NCI-H128 (cell line): ENCODE measurements around the gene SCGB1D1.

Experiments
- DNase-seq: peaks from one replicate; lab custom pipeline; 2025; ENCODE audit not compliant: unreplicated experiment; lab: John Stamatoyannopoulos, UW

The SCGB1D1 gene, protein sequence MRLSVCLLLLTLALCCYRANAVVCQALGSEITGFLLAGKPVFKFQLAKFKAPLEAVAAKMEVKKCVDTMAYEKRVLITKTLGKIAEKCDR

GRCh38 chr11:62190011-62190410 is at the start of gene SCGB1D1:
SCGB1D1 (plus strand) TSS chr11:62190216; CDS start chr11:62190285, 69 bp downstream.
- DNase-seq: no peak

GRCh38 chr11:62140304-62141110 is 49.5 kb upstream of the SCGB1D1 start:
- DNase-seq: no peak

- DNase-seq: no peak
Observed at GRCh38 chr11:62141111-62142042, 48.6 kb upstream of the SCGB1D1 start.

DNA sequence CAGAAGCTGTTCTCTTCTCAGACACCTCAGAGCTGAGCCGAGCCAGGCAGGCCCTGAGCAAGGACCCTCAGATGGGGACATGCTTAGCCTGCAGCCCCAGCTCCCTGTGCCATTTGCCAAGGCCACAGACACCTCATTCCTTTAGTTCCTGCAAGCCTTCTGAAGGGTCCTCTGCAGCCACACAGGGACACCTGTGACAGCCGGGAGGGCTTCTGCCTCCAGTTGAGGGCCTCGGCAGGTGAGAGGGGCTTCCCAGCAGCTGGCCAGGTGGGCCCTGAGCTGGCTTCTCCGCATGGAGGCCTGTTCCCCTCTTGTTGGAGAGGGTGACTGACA is 48.0 kb upstream of the SCGB1D1 start:
- DNase-seq: no peak

GRCh38 chr11:62142921-62143320 is 47.1 kb upstream of the SCGB1D1 start:
- no peak for DNase-seq

GRCh38 chr11:62143727-62144126 is 46.3 kb upstream of the SCGB1D1 start:
- DNase-seq: no peak

- DNase-seq: no peak
Observed at GRCh38 chr11:62144641-62145255, 45.3 kb upstream of the SCGB1D1 start.

- DNase-seq: no peak
Observed at GRCh38 chr11:62145261-62145871, 44.6 kb upstream of the SCGB1D1 start.

DNA sequence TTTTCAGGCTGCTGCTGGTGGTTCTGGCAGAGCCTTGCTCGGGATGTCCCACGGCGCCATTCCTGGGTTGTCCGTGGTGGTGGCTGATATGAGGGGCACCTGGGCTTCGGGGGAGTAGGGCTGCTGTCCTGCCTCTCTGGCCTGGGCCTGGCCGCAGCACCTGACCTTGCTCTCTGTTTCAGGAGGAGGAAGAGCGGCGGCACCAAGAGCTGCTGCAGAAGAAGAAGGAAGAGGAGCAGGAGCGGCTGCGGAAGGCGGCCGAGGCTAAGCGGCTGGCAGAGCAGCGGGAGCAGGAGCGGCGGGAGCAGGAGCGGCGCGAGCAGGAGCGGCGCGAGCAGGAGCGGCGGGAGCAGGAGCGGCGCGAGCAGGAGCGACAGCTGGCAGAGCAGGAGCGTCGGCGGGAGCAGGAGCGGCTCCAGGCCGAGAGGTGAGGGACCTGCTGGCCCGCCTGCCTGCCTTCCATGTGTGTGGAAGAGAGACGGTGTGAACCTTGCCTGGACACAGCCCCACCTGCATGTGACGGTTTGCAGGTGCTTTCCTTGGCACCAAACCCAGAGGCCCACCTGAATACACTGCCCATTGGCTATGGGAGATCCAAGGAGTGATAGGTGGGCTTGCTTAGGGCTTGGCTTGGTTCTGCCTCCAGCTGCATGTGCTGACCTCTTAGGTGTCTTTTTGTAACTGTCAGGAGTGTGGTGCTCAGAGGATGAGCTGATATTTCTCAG is 43.4 kb upstream of the SCGB1D1 start:
- no peak for DNase-seq

- no peak for DNase-seq
Observed at GRCh38 chr11:62147545-62147944, 42.5 kb upstream of the SCGB1D1 start.

DNA sequence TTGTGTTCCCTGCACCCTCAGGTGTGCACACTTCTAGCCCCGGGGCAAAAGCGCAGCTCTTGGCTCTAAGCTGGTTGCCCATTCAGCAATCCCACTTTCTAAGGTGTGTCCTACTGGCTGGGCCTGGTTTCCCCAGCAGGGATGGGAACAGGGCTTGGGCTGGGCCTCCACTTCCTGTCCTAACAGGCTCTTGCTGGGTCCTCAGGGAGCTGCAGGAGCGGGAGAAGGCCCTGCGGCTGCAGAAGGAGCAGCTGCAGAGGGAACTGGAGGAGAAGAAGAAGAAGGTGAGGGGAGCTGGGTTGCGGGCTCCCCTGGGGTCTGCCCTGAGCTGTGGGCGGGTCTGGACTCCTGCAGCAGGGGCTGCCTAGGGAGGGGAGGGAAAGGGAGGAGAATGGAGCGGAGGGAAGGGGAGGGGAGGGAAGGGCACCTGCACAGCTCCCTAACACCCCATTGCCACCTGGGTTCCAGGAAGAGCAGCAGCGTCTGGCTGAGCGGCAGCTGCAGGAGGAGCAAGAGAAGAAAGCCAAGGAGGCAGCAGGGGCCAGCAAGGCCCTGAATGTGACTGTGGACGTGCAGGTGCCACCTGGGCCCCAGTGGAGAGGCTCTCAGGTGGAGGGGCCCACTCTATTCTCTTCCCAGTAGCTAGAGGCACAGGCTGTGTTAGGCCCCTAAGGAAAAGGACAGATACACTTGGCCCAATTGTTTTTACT is 41.6 kb upstream of the SCGB1D1 start:
- no peak for DNase-seq

GRCh38 chr11:62149986-62150886 is 39.8 kb upstream of the SCGB1D1 start:
- no peak for DNase-seq

DNA sequence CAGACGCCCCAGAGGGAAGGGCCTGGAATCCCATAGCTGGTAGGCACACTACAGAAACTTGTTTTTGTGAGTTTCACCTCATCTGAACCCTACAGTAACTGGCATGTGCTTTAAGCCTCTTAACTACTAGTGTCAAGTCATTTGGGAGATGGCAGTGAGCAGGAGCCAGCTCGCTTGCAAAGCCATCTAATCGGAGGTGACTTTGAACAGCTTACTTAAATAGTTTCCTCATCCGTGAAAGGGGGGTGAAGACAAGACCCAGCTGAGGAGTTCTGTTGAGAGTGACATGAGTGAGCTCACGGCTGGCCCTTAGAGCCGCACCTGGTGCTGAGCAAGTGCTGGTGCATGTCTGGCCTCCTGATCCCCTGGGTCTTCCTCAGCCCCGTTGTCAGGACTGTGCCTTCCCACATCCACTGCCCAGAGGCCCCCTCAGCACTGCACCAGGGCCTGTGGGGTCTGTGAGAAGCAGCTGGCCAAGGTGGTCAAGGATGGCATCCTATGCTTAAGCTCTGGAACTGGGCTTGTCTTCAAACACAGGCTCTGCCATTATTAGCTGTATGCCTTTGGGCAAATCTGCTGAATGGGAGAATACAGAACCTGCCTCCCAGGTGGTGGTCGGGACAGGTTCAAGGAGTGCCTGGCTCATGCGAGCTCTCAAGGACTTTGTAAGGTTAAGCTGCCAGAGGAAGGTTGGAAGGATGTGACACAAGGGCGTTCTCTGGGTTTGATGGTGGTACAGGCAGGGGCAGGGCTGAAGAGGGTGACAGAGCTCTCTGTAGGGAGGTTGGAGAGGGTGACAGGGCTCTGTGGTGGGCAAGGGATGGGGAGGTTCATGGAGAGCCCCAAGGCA is 38.9 kb upstream of the SCGB1D1 start:
- DNase-seq: no peak

DNA sequence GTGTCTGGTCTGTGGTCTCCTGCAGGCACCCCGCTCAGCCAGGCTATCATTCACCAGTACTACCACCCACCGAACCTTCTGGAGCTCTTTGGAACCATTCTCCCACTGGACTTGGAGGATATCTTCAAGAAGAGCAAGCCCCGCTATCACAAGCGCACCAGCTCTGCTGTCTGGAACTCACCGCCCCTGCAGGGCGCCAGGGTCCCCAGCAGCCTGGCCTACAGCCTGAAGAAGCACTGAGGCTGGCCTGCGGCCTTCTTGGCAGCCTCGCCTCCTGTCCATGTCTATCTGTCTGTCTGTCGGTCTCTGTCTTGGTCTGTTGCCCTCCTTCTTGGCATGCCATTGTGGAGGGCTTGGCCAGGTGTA is 38.3 kb upstream of the SCGB1D1 start:
- DNase-seq: no peak

- DNase-seq: no peak
Observed at GRCh38 chr11:62152245-62153086, 37.5 kb upstream of the SCGB1D1 start.

DNA sequence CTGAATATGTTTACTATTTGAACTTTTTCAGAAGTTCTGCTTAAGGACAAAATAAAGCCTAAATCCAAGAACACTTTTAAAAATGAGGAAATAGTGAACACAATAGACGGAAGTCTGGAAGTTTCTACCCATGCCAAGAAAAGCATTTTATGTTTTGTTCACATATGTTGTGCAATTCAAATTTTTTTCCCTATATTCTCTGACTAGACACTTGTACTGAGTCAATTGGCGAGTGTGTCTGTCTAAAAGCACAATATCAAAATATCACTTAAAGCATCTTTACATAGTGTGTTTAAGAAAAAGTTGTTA is 37.0 kb upstream of the SCGB1D1 start:
- DNase-seq: no peak

GRCh38 chr11:62153617-62154016 is 36.4 kb upstream of the SCGB1D1 start:
- no peak for DNase-seq
